Measurements from ENCODE around the gene ALS2.

The ALS2 gene

GRCh38 chr2:201761101-201761500 is 19.6 kb downstream of the ALS2 start:
- in situ Hi-C loops (cut with HindIII; ENCODE audit: low pct_unique_long_range_greater_than_20kb, low sequenced_read_pairs): no loop called here
- TF ChIP-seq JUND (IDR thresholded peaks at IDR 0.05; ENCODE audit: low read depth): no peak
- DNase-seq (ENCODE audit: low read depth in 1 of 2, low spot score in 1 of 2): no peak

DNA sequence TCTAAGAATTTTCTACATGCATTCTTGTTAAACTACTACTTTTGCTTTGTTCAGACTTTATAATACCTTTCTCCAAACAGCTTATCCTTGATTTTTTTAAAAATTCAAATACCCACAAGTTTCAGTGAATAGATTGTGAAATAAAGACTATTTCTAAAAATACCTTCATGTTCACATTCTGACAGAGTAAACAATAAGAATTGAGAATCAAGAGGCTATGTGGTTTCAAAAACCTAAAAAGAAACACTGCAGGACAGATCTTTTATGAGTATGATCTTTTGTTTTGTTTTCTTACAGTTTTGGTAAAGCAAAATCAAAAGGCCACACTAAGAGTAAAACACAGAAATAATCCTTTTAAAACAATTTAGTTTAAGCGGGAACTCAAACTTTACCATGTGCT is 21.2 kb downstream of the ALS2 start:
- in situ Hi-C loops (cut with HindIII; ENCODE audit: low pct_unique_long_range_greater_than_20kb, low sequenced_read_pairs): no loop called here
- TF ChIP-seq JUND (IDR thresholded peaks at IDR 0.05; ENCODE audit: low read depth): no peak
- no peak for DNase-seq (ENCODE audit: low read depth in 1 of 2, low spot score in 1 of 2)

GRCh38 chr2:201758873-201759272 is 21.9 kb downstream of the ALS2 start:
- in situ Hi-C loops (cut with HindIII; ENCODE audit: low pct_unique_long_range_greater_than_20kb, low sequenced_read_pairs): no loop called here
- no peak for TF ChIP-seq JUND (IDR thresholded peaks at IDR 0.05; ENCODE audit: low read depth)
- no peak for DNase-seq (ENCODE audit: low read depth in 1 of 2, low spot score in 1 of 2)

DNA sequence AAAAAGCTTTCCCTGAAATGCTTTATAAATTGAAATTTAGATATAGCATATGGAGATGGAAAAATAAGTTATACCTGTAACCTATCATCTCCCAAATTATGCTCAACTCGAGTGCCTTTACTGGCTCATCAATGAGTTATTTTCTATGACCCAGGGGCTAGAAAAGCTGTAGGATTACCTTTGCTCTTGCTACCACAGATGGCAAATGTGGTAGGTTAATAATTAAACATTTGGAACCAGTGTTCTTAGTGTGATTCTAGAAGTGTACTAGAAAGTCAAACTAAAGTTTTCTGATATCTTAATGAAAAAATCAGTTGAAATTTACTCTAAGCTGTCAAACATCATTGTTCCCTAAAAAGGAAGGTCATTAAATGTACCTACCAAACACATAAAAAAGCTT is 22.5 kb downstream of the ALS2 start:
- no peak for TF ChIP-seq JUND (IDR thresholded peaks at IDR 0.05; ENCODE audit: low read depth)
- DNase-seq (ENCODE audit: low read depth in 1 of 2, low spot score in 1 of 2): no peak
- in situ Hi-C loops (cut with HindIII; ENCODE audit: low pct_unique_long_range_greater_than_20kb, low sequenced_read_pairs): no loop called here

GRCh38 chr2:201754717-201755415 is 25.9 kb downstream of the ALS2 start:
- no peak for TF ChIP-seq JUND (IDR thresholded peaks at IDR 0.05; ENCODE audit: low read depth)
- peak in 1 of 2 experiments; percentile 71 for DNase-seq (ENCODE audit: low read depth in 1 of 2, low spot score in 1 of 2)
- in situ Hi-C loops (cut with HindIII; ENCODE audit: low pct_unique_long_range_greater_than_20kb, low sequenced_read_pairs): no loop called here

DNA sequence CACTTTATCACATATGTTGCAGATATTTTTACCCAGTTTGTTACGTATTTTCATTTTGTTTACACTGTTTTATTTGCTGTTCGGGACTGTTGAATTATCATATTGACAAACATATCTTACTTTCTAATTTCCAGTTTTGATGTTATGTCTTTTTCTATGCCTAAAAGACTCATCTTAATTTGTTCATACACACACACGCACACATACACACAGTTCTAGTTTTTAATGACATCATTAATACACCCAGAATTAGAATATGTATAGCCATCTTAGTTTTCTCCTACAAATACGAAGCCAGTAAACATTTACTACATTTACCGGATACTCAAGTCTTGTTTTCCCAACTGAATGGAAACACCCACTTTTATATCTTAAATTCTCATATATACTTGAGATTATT is 29.2 kb downstream of the ALS2 start:
- in situ Hi-C loops (cut with HindIII; ENCODE audit: low pct_unique_long_range_greater_than_20kb, low sequenced_read_pairs): no loop called here
- no peak for TF ChIP-seq JUND (IDR thresholded peaks at IDR 0.05; ENCODE audit: low read depth)
- no peak for DNase-seq (ENCODE audit: low read depth in 1 of 2, low spot score in 1 of 2)

DNA sequence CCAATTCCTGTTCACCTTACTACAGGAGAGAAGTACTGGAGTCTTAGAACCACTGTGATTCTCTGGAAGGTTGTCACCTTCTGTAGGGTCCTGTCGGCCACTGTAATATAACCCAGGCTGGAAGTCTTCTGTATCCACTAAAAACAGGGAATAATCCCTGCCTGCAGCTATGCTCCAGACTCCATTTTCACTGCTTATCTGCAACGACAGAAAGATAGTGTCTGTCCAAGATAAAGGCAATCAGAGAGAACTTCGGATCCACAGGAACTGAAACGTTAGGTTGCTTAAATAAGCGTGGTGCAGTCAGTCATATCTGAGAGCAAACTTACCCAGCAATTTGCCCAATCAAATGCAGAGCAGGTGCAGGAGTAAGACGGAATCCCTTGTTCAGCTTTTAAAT is 34.2 kb downstream of the ALS2 start:
- in situ Hi-C loops (cut with HindIII; ENCODE audit: low pct_unique_long_range_greater_than_20kb, low sequenced_read_pairs): no loop called here
- no peak for DNase-seq (ENCODE audit: low read depth in 1 of 2, low spot score in 1 of 2)
- no peak for TF ChIP-seq JUND (IDR thresholded peaks at IDR 0.05; ENCODE audit: low read depth)

GRCh38 chr2:201735486-201735885 is 45.2 kb downstream of the ALS2 start:
- in situ Hi-C loops (cut with HindIII; ENCODE audit: low pct_unique_long_range_greater_than_20kb, low sequenced_read_pairs): no loop called here
- DNase-seq (ENCODE audit: low read depth in 1 of 2, low spot score in 1 of 2): peak in 1 of 2 experiments; percentile 2
- no peak for TF ChIP-seq JUND (IDR thresholded peaks at IDR 0.05; ENCODE audit: low read depth)

GRCh38 chr2:201734111-201734510 is 46.6 kb downstream of the ALS2 start:
- in situ Hi-C loops (cut with HindIII; ENCODE audit: low pct_unique_long_range_greater_than_20kb, low sequenced_read_pairs): no loop called here
- TF ChIP-seq JUND (IDR thresholded peaks at IDR 0.05; ENCODE audit: low read depth): no peak
- no peak for DNase-seq (ENCODE audit: low read depth in 1 of 2, low spot score in 1 of 2)

- DNase-seq (ENCODE audit: low read depth in 1 of 2, low spot score in 1 of 2): no peak
- no peak for TF ChIP-seq JUND (IDR thresholded peaks at IDR 0.05; ENCODE audit: low read depth)
- in situ Hi-C loops (cut with HindIII; ENCODE audit: low pct_unique_long_range_greater_than_20kb, low sequenced_read_pairs): no loop called here
Measured at GRCh38 chr2:201733544-201733943, 47.2 kb downstream of the ALS2 start.

DNA sequence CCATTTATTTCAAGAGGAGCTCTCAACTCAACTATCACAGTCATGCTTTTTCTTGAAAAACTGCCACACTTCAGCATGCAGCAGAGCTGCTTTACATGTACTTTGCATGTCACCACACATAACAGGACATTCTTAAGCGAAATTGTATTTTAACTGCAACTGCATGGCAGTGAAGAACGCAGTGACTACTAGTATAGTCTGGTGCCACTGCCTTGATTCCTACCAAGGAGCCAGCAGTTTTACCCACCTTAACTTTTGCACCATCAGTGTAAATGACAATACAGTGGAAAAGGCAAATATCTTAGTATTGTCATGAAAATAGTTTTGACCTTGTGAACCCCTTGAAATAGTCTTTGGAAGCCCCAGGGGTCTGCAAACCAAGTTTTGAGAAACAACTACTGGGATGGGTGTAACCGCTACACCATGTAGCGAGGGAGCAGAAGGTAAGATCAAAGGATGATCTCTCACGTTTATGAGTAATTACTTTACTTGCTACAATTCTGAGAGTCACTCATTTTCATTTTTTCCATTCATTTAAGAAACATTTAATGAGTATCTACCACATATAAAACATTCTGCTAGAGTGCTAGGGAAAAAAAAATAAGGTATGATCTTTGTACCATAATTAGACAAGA is 50.0 kb downstream of the ALS2 start:
- no peak for DNase-seq (ENCODE audit: low read depth in 1 of 2, low spot score in 1 of 2)
- TF ChIP-seq JUND (IDR thresholded peaks at IDR 0.05; ENCODE audit: low read depth): no peak
- in situ Hi-C loops (cut with HindIII; ENCODE audit: low pct_unique_long_range_greater_than_20kb, low sequenced_read_pairs): no loop called here

DNA sequence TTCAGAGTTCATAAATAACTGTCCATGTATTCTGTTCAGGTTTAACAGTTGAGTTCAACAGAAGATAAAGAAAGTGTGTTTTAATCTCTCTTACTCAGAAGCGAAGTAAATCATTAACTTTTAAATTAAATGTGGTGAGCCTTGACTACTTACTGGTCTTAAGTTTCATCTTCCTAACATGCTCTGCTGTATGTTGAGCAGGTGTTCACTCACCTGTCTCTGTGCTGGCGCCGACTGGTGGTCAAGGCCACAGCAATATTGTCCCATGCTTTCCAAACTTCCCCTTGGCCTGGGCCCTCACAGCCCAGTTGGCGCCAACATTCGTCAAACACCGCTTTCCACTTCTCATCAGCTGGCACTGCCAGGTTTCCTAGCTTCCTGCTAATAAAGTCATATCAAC is 65.3 kb downstream of the ALS2 start:
- DNase-seq (ENCODE audit: low read depth in 1 of 2, low spot score in 1 of 2): peak in 1 of 2 experiments; percentile 27
- TF ChIP-seq JUND (IDR thresholded peaks at IDR 0.05; ENCODE audit: low read depth): no peak
- in situ Hi-C loops (cut with HindIII; ENCODE audit: low pct_unique_long_range_greater_than_20kb, low sequenced_read_pairs): no loop called here

DNA sequence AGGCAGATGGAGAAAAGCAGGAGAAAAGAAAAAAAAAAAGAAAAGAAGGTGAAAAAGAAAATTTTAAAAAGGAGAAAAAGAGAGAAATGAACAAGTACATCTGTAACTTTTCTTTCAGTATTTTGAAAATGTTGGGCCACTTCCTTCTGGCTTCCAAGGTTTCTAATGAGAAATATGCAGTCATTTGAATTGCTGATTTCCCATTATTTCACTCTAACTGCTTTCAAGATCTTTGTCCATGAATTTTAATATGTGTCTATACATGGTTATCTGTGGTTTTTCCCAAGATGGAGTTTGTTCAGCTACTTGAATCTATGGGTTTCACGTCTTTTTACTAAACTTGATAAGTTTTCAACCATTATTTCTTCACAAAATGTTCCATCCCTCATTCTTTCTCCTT is 68.0 kb downstream of the ALS2 start:
- DNase-seq (ENCODE audit: low read depth in 1 of 2, low spot score in 1 of 2): no peak
- in situ Hi-C loops (cut with HindIII; ENCODE audit: low pct_unique_long_range_greater_than_20kb, low sequenced_read_pairs): no loop called here
- no peak for TF ChIP-seq JUND (IDR thresholded peaks at IDR 0.05; ENCODE audit: low read depth)

- in situ Hi-C loops (cut with HindIII; ENCODE audit: low pct_unique_long_range_greater_than_20kb, low sequenced_read_pairs): no loop called here
- no peak for DNase-seq (ENCODE audit: low read depth in 1 of 2, low spot score in 1 of 2)
- no peak for TF ChIP-seq JUND (IDR thresholded peaks at IDR 0.05; ENCODE audit: low read depth)
Measured at GRCh38 chr2:201709747-201710146, 71.0 kb downstream of the ALS2 start.

Measured in T47D (cell line).